H1 (cell line): ENCODE data around the gene AP1M1. TPM values are rescaled to one million over a fixed set of nuclear protein-coding genes. Genes with fewer than 3 reads are reported as not detected.

Experiments
- CTCF ChIA-PET: fragments of 300-600 bp; sonication (Branson Sonifier 250); formaldehyde crosslinking; loops from one replicate; lab custom pipeline; 2021; ENCODE audit not compliant: partially characterized antibody; lab: Charles Lee
- POLR2A ChIA-PET: fragments of 300-600 bp; sonication (Branson Sonifier 250); formaldehyde crosslinking; loops from one replicate; lab custom pipeline; 2021; ENCODE audit warnings: inconsistent platforms; ENCODE audit not compliant: partially characterized antibody; lab: Charles Lee
- DNase-seq, 2 experiments: peaks; one replicate each; pipeline versions ENCODE4 v3.0.0 to v3.0.0-alpha.2; 2010 to 2022; ENCODE audit warnings: low spot score in 2 of 2, low read depth in 1 of 2, mixed read lengths in 1 of 2
- FAIRE-seq: peaks from 2 replicates; lab custom pipeline; 2011; peaks lifted over from hg19 to GRCh38; lab: Jason Lieb, UNC
- H2AFZ ChIP-seq: 2 replicates; pipeline ENCODE4 v1.8.1; 2012; ENCODE audit warnings: low read length, inconsistent platforms
- H2AK5ac ChIP-seq: 2 replicates; pipeline ENCODE4 v1.6.1; 2013; ENCODE audit warnings: low read depth, low read length
- H2BK120ac ChIP-seq: replicated peaks from 2 replicates; pipeline ENCODE3; 2013; ENCODE audit warnings: low read depth, low read length, inconsistent platforms
- H2BK12ac ChIP-seq: 2 replicates; pipeline ENCODE4 v1.6.1; 2013; ENCODE audit warnings: low read depth, low read length
- H2BK15ac ChIP-seq: 2 replicates; pipeline ENCODE4 v1.6.1; 2013; ENCODE audit warnings: low read length
- H2BK20ac ChIP-seq: 2 replicates; pipeline ENCODE4 v1.6.1; 2013; ENCODE audit warnings: low read length
- H2BK5ac ChIP-seq: 2 replicates; pipeline ENCODE4 v1.6.1; 2013; ENCODE audit warnings: low read depth, low read length
- H3K14ac ChIP-seq: 2 replicates; pipeline ENCODE4 v1.6.1; 2013; ENCODE audit warnings: inconsistent platforms; ENCODE audit not compliant: insufficient read length
- H3K18ac ChIP-seq: 2 replicates; pipeline ENCODE4 v1.6.1; 2013; ENCODE audit warnings: low read length; ENCODE audit errors: extremely low read depth
- H3K23ac ChIP-seq: 2 replicates; pipeline ENCODE4 v1.6.1; 2013; ENCODE audit warnings: inconsistent platforms; ENCODE audit not compliant: insufficient read length
- H3K23me2 ChIP-seq: 2 replicates; pipeline ENCODE4 v1.6.1; 2013; ENCODE audit warnings: low read depth, low read length
- H3K27ac ChIP-seq: 2 replicates; pipeline ENCODE4 v1.6.1; 2011; ENCODE audit warnings: low read depth, low read length, inconsistent platforms
- H3K27me3 ChIP-seq, 4 experiments: replicated peaks in 1 of 4; 1 replicate in 1 of 4; 2 replicates in 3 of 4; pipeline versions ENCODE4 v1.6.1 to v1.8.1; 2011 to 2013; ENCODE audit warnings: low read length in 3 of 4, mild to moderate bottlenecking in 3 of 4, inconsistent platforms in 2 of 4, mixed read lengths in 2 of 4, moderate library complexity in 1 of 4; ENCODE audit not compliant: control insufficient read depth in 3 of 4, insufficient read depth in 3 of 4; ENCODE audit errors: extremely low read depth in 1 of 4
- H3K36me3 ChIP-seq, 4 experiments: 2 replicates each; pipeline versions ENCODE4 v1.6.1 to v1.8.1; 2011 to 2013; ENCODE audit warnings: mild to moderate bottlenecking in 4 of 4, low read length in 3 of 4, moderate library complexity in 2 of 4, control low read depth in 1 of 4, inconsistent platforms in 1 of 4; ENCODE audit not compliant: insufficient read depth in 4 of 4, control insufficient read depth in 2 of 4
- H3K4ac ChIP-seq: replicated peaks from 2 replicates; pipeline ENCODE3; 2013; ENCODE audit warnings: low read length, low read depth, mixed read lengths, inconsistent platforms; ENCODE audit not compliant: insufficient read length
- H3K4me1 ChIP-seq, 4 experiments: replicated peaks in 1 of 4; 1 replicate in 1 of 4; 2 replicates in 3 of 4; pipeline versions ENCODE4 v1.6.1 to v1.8.1; 2011 to 2013; ENCODE audit warnings: low read length in 3 of 4, inconsistent platforms in 2 of 4, mixed read lengths in 1 of 4; ENCODE audit not compliant: insufficient read depth in 4 of 4, control insufficient read depth in 3 of 4
- H3K4me2 ChIP-seq, 2 experiments: 2 replicates each; pipeline versions ENCODE4 v1.6.1 to v1.8.1; 2011 to 2013; ENCODE audit warnings: low read depth in 2 of 2, low read length in 2 of 2, control low read depth in 1 of 2, inconsistent platforms in 1 of 2, mild to moderate bottlenecking in 1 of 2; ENCODE audit not compliant: insufficient read depth in 1 of 2
- H3K4me3 ChIP-seq, 4 experiments: fragments of 200-600, 300-600 bp in 1 of 4; sonication (generic), shearing (Covaris generic), sonication (Bioruptor Twin) in 1 of 4; 2 replicates each; pipeline versions ENCODE4 v1.5.1 to v1.8.1; 2011 to 2016; ENCODE audit warnings: low read length in 4 of 4, low read depth in 3 of 4, control low read depth in 2 of 4, inconsistent platforms in 2 of 4, mild to moderate bottlenecking in 2 of 4, mixed read lengths in 1 of 4, moderate library complexity in 1 of 4; ENCODE audit not compliant: insufficient read depth in 2 of 4; ENCODE audit errors: extremely low read depth in 1 of 4
- H3K56ac ChIP-seq: replicated peaks from 2 replicates; pipeline ENCODE3; 2013; ENCODE audit warnings: low read depth, mild to moderate bottlenecking, mixed read lengths, low read length, inconsistent platforms; ENCODE audit not compliant: insufficient read length
- H3K79me1 ChIP-seq: 2 replicates; pipeline ENCODE4 v1.6.1; 2013; ENCODE audit warnings: low read depth, low read length, control low read depth
- H3K79me2 ChIP-seq, 2 experiments: 2 replicates each; pipeline versions ENCODE4 v1.6.1 to v1.8.1; 2012 to 2013; ENCODE audit warnings: low read length in 2 of 2, mild to moderate bottlenecking in 2 of 2, inconsistent platforms in 1 of 2; ENCODE audit not compliant: insufficient read depth in 2 of 2, control insufficient read depth in 1 of 2
- H3K9ac ChIP-seq, 4 experiments: replicated peaks in 1 of 4; 1 replicate in 1 of 4; 2 replicates in 3 of 4; pipeline versions ENCODE4 v1.6.1 to v1.8.1; 2011 to 2013; ENCODE audit warnings: low read depth in 3 of 4, low read length in 3 of 4, control low read depth in 2 of 4, mild to moderate bottlenecking in 2 of 4, moderate library complexity in 2 of 4, inconsistent platforms in 1 of 4; ENCODE audit errors: extremely low read depth in 1 of 4
- H3K9me3 ChIP-seq, 2 experiments: 2 replicates each; pipeline versions ENCODE4 v1.6.1 to v1.8.1; 2012 to 2013; ENCODE audit warnings: mild to moderate bottlenecking in 2 of 2, moderate library complexity in 2 of 2, control low read depth in 1 of 2, inconsistent platforms in 1 of 2, low read depth in 1 of 2, low read length in 1 of 2, mixed read lengths in 1 of 2; ENCODE audit not compliant: insufficient read depth in 2 of 2
- H4K20me1 ChIP-seq, 2 experiments: replicated peaks in 1 of 2; 2 replicates each; pipeline versions ENCODE3 to v1.8.1; 2011 to 2013; ENCODE audit warnings: inconsistent platforms in 2 of 2, low read length in 2 of 2, mild to moderate bottlenecking in 1 of 2; ENCODE audit not compliant: insufficient read depth in 2 of 2, control insufficient read depth in 1 of 2
- H4K5ac ChIP-seq: 2 replicates; pipeline ENCODE4 v1.6.1; 2013; ENCODE audit warnings: low read length, low read depth, mixed read lengths, inconsistent platforms; ENCODE audit not compliant: insufficient read length
- H4K8ac ChIP-seq: 2 replicates; pipeline ENCODE4 v1.8.0; 2013; ENCODE audit warnings: mild to moderate bottlenecking, moderate library complexity, low read length, inconsistent platforms; ENCODE audit not compliant: insufficient read depth; ENCODE audit errors: extremely low read depth
- H4K91ac ChIP-seq: replicated peaks from 2 replicates; pipeline ENCODE3; 2013; ENCODE audit warnings: low read length, mixed read lengths, inconsistent platforms; ENCODE audit not compliant: insufficient read length
- BRCA1 ChIP-seq: IDR thresholded peaks from 2 replicates; pipeline ENCODE4 v1.6.1; 2012; ENCODE audit warnings: low read depth, low read length, improper control_type of control experiment
- CBX8 ChIP-seq: fragments of 300-800, 300-1000 bp; sonication (generic); IDR thresholded peaks from 2 replicates; pipeline ENCODE4 v1.7.1; 2016; ENCODE audit warnings: low read depth, low read length, borderline replicate concordance
- JUND ChIP-seq: IDR thresholded peaks from 2 replicates; pipeline ENCODE4 v1.6.1; 2011; ENCODE audit warnings: mild to moderate bottlenecking, improper control_type of control experiment, low read length
- NANOG ChIP-seq: IDR thresholded peaks from 2 replicates; pipeline ENCODE4 v1.6.1; 2011; ENCODE audit warnings: low read length, low read depth, mild to moderate bottlenecking, inconsistent platforms; ENCODE audit not compliant: insufficient read depth, poor library complexity, severe bottlenecking
- NRF1 ChIP-seq: IDR thresholded peaks from 2 replicates; pipeline ENCODE4 v1.6.1; 2011; ENCODE audit warnings: mild to moderate bottlenecking, low read depth, low read length, improper control_type of control experiment
- PHF8 ChIP-seq: fragments of 200-600 bp; sonication (generic); conservative IDR thresholded peaks from 2 replicates; pipeline ENCODE4 v1.7.1; 2012; ENCODE audit warnings: low read depth, mild to moderate bottlenecking, inconsistent platforms, low read length, moderate library complexity
- POLR2A ChIP-seq, 2 experiments: IDR thresholded peaks; 1 replicate in 1 of 2; 2 replicates in 1 of 2; pipeline ENCODE4 v1.6.1; 2011; ENCODE audit warnings: low read depth in 2 of 2, low read length in 2 of 2, mild to moderate bottlenecking in 2 of 2; ENCODE audit errors: control extremely low read depth in 1 of 2
- POLR2AphosphoS5 ChIP-seq: IDR thresholded peaks from 2 replicates; pipeline ENCODE4 v1.6.1; 2011; ENCODE audit warnings: low read depth, low read length
- POU5F1 ChIP-seq: IDR thresholded peaks from 2 replicates; pipeline ENCODE4 v1.6.1; 2011; ENCODE audit warnings: low read depth, mild to moderate bottlenecking, low read length, moderate library complexity
- RBBP5 ChIP-seq: IDR thresholded peaks from 2 replicates; pipeline ENCODE4 v1.7.1; 2012; ENCODE audit warnings: low read depth, mild to moderate bottlenecking, inconsistent platforms, low read length, moderate library complexity, borderline replicate concordance
- SAP30 ChIP-seq: fragments of 300-600 bp; sonication (generic); IDR thresholded peaks from 2 replicates; pipeline ENCODE4 v1.7.1; 2012; ENCODE audit warnings: low read length, moderate library complexity, mild to moderate bottlenecking, inconsistent platforms; ENCODE audit not compliant: insufficient read depth, insufficient replicate concordance
- SP1 ChIP-seq: IDR thresholded peaks from 2 replicates; pipeline ENCODE4 v1.6.1; 2011; ENCODE audit warnings: low read depth, low read length
- TAF7 ChIP-seq: optimal IDR thresholded peaks from 2 replicates; pipeline ENCODE3; 2011; ENCODE audit warnings: low read depth, mild to moderate bottlenecking, inconsistent platforms, low read length, moderate library complexity, borderline replicate concordance
- WGBS, 2 experiments: shearing (Covaris generic) in 1 of 2; methylation state at CpG; one replicate each; pipeline versions ENCODE4 v1.1.6 to v1.1.7; 2013 to 2015; ENCODE audit warnings: low lambda C conversion rate in 2 of 2, mixed read lengths in 2 of 2, inconsistent platforms in 1 of 2, low coverage in 1 of 2, missing lambda C conversion rate in 1 of 2; ENCODE audit not compliant: insufficient replicate concordance in 2 of 2, insufficient coverage in 1 of 2, insufficient read length in 1 of 2; ENCODE audit errors: extremely low coverage in 1 of 2, missing lambda C conversion rate in 1 of 2; 5-methylcytosine and 5-hydroxymethylcytosine counted together
- polyA plus RNA-seq, 7 experiments: library from polyadenylated mRNA; depleted of rRNA in 3 of 7; stranded (reverse) in 5 of 7; unstranded in 2 of 7; fragments of >200 nt in 5 of 7; fragments of 200-250 nt in 2 of 7; gene quantifications; 1 replicate in 5 of 7; 2 replicates in 1 of 7; 4 replicates in 1 of 7; pipeline versions ENCODE4 v1.2.1 to v1.2.3, GENCODE V29; 2011 to 2013; ENCODE audit warnings: missing spikeins in 2 of 7, mixed read lengths in 2 of 7
- total RNA-seq: library from RNA; stranded (reverse); fragmentation: NEBNext Ultra II Directional; extraction: Animal tissue kit (Norgen Biotek cat#: 25700); gene quantifications from 2 replicates; pipeline ENCODE4 v1.2.1, GENCODE V29; 2021

The AP1M1 gene
- total and polyA plus RNA-seq, 2 of the 8 experiments (the other 6 are each of a cell fraction or from before 2014, with no cell fraction given), result 30.9 to 37.5 TPM

DNA sequence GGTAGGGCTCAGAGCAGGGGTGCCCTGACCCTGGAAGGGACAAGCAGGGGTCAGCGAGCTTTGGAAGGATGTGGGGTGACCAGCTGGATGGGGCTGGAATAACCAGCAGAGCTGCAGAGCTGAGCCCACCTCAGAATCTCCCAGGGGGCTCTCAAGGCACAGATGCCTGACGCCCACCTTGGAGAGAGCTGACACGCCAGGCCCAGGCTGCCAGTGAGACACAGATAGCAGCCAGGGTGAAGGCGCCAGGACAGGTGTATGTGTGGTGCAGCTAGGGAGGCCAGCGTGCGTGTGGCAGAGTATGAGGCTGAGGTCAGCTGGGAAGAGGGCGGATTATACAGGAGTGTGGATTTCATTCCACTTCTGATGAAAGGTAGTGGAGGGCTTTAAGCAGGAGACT lies 8.9 kb downstream of the AP1M1 start:
- no peak overlapping the region for H3K18ac ChIP-seq
- no peaks in the 10 kb centered on the region for H3K79me1 ChIP-seq
- no peak overlapping the region for H3K4ac ChIP-seq
- no peak overlapping the region for H3K14ac ChIP-seq
- POLR2A ChIA-PET, result interaction anchor here (0.8 to 1.2 kb wide), 2 partner anchors 17 to 21 kb away, joined by 3 read pairs; partner anchors contain the start of gene FAM32A
- no peak overlapping the region for H2BK20ac ChIP-seq
- WGBS, 2 experiments, result 86% methylated on average over 7 of the region's 7 CpGs; no CpG with 5 or more reads in 1 of the 2 experiments
- no peak overlapping the region for H2BK12ac ChIP-seq
- H3K27me3 ChIP-seq, result no peaks in the 10 kb centered on the region
- H3K56ac ChIP-seq, result no peak overlapping the region
- H3K27ac ChIP-seq, result no peak overlapping the region
- no peak overlapping the region for H2BK120ac ChIP-seq
- H4K91ac ChIP-seq, result no peak overlapping the region
- no peak overlapping the region for H2BK15ac ChIP-seq
- H4K8ac ChIP-seq, result no peak overlapping the region
- CTCF ChIA-PET, result interaction anchor here (1.2 to 1.4 kb wide), 2 partner anchors 39 to 176 kb away, joined by 3 to 4 read pairs; no protein-coding TSS in a partner anchor
- no peak overlapping the region for H2AFZ ChIP-seq
- H2BK5ac ChIP-seq, result no peak overlapping the region
- H3K23me2 ChIP-seq, result no peaks in the 10 kb centered on the region
- H4K20me1 ChIP-seq, result peaks cover 2 to 3% of the 10 kb centered on the region in 2 experiments
- no peak for FAIRE-seq
- no peak overlapping the region for H4K5ac ChIP-seq
- no peak overlapping the region for H3K9ac ChIP-seq
- DNase-seq, result no peak
- no peak overlapping the region for H3K4me2 ChIP-seq
- H3K4me1 ChIP-seq, result no peaks in the 10 kb centered on the region
- no peak overlapping the region for H2AK5ac ChIP-seq
- H3K79me2 ChIP-seq, result no peaks in the 10 kb centered on the region
- H3K23ac ChIP-seq, result no peak overlapping the region
- H3K9me3 ChIP-seq, result no peaks in the 10 kb centered on the region
- H3K4me3 ChIP-seq, result no peak overlapping the region
- peaks cover 0 to 11% (median 3%) of the 10 kb centered on the region in 4 experiments; a peak in 4 of 8 replicates for H3K36me3 ChIP-seq
- TF ChIP-seq TAF7 (no peak), PHF8 (no peak), CBX8 (no peak), POLR2A (IDR thresholded peaks at IDR 0.05; ENCODE audit: control extremely low read depth in 1 of 2, low read depth in 2 of 2, low read length in 2 of 2) (no peak), NRF1 (no peak), JUND (no peak), POU5F1 (no peak), SAP30 (no peak), RBBP5 (no peak), SP1 (no peak), POLR2AphosphoS5 (no peak), NANOG (no peak), BRCA1 (no peak)
